T-helper 9 cell (primary cell): Measurements from ENCODE around the gene CBARP.

Experiments
- DNase-seq: peaks from one replicate; pipeline ENCODE4 v3.0.0-alpha.2; 2020
- total RNA-seq, 2 donors: gene quantifications; one replicate each; lab custom pipeline; 2026; lab: John Stamatoyannopoulos, UW

The CBARP gene, protein sequence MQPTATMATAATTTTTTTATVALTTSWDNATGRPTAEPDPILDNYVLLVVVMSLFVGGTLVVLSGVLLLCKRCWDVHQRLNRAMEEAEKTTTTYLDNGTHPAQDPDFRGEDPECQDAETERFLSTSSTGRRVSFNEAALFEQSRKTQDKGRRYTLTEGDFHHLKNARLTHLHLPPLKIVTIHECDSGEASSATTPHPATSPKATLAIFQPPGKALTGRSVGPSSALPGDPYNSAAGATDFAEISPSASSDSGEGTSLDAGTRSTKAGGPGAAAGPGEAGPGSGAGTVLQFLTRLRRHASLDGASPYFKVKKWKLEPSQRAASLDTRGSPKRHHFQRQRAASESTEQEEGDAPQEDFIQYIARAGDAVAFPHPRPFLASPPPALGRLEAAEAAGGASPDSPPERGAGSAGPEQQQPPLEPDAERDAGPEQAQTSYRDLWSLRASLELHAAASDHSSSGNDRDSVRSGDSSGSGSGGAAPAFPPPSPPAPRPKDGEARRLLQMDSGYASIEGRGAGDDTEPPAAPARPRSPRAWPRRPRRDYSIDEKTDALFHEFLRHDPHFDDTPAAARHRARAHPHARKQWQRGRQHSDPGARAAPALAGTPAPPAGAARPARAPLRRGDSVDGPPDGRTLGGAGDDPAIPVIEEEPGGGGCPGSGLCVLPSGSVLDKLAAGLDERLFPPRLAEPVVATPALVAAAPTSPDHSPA
- 0 reads per million in 2 donors for total RNA-seq

DNA sequence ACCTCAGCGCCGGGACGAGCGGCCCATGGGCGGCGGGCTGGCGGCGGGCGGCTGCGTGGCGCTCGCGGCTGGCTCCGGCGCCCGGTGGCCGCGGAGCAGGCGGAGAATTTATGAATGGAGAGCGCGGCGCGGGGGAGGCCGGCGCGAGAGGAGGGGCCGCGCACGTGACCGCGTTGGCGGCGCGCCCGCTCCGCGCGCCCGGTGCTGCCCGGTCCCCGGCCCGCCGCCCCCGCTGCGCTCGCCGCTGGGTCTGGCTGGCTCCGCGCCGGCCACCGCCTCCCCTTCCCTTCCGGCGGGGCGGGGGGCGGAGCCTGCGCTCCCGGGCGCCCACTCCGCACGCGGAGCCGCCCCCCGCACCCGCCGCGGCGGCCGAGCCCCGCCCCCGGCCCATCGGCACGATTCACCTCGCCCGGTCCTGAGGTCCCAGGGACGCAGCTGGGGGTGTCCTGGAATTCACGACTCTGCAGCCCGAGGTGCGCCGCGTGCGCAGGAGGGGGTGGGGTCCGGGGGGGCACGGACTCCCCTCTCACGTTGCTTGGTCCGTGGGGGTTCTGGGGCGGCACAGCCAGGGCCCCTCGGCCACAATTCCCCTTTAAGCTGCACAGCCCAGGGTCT, at the start of gene CBARP:
Gene CBARP (minus strand): TSS at position 252 of the 615 bp plus-strand sequence. CDS start 1,905 bp downstream, outside the sequence.
- no peak for DNase-seq

DNA sequence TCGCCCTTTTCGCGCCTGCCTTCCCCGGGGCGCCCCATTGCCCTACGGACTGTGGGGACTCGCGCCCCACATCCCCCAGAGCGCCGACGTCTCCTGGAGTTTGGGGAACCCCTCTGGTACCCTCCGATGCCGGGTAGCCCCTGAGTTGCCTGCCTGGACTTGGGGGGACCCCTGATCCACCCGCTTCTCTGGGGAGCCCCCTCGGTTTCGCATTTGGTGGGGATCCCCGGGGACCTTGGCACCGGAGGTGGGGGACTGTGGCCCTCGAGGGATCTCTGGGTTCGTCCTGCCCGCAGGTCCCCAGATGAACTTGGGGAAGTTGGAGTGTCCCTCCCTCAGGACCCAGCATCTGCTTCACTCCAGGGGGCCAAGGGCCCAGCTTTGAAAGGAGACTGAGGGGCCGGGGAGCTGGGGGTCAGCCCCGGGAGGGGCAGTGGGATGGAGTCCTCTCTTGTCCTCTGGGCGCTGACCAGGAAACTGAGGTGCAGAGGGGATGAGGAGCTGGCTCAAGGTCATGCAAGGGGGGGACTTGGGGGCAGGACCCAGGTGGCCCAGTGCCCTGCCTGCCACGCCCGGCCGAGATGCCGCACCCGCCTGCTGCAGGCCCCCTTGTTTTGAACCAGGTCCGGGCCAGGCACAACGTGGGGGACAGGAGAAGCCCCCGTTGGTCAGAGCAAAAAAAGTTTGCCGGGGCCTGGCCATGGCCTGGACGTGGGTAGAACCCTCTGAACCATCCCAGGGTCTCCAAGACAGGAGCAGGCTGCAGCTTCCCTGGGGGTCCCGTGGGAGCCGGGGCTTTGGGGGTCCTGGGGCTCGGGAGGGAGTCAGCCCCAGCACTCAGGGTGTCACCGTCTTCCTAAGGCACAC, 48.9 kb upstream of the CBARP start:
- DNase-seq = no peak

DNA sequence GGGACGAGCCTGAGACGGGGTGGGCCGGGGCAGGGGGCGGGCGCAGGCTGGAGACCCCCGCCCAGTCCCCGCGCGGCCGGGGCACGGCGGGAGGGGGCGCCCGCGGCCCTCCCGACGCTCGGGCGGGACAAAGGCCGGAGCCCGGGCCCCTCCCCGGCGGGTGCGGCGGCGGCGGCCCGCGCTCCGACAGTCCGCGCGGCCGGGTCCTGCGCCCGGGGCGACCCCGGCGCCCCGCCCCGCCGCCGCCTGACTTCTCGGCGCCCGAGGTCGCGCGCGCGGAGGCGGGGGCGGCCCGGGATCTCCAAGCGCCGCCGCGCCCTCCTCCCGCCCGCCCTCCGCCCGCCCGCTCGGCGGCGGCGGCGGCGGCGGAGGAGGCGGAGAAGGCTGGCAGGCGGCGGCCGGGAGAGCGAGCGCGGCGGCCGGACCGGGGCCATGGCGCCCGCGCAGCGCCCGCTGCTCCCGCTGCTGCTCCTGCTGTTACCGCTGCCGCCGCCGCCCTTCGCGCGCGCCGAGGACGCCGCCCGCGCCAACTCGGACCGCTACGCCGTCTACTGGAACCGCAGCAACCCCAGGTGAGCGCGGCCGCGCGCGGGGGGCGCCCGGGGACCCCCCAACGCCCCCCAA, 48.0 kb upstream of the CBARP start, which contains the start of gene EFNA2:
Gene EFNA2 (plus strand): TSS at position 137 of the 624 bp plus-strand sequence. CDS start 296 bp downstream, at position 433.
- no peak for DNase-seq

DNA sequence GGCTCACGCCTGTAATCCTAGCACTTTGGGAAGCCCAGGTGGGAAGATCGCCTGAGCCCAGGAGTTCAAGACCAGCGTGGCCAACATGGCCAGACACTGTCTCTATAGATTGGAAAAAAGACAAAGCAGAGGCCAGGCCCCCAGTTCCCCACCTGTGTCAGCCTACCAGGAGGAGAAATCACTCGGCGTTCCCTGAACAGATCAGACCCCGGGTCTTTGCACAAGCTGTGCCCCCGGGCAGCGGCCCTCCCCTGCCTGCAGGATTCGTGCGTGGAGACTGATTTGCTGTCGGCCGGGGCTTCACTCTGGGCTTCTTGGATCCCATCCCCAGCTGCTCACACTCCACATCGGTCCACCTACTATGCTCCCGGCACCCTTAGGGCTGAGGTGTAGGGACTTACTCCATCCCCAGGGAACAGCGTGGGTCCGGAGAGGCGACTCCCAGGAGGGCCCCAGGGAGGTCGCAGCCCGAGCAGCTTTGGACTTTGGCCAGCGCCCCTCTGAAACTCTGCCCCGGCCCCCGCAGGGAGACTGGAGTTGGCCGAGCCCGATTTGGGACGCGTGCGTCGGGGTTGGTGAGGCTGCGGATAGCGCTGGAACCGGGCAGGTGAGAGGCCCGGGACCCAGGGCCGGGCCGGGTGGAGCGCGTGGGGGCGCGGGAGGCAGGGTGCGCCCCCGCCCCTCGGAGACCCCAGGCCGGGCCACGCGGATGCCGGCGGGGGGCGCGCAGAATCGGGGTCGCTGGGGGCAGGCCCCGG, 47.4 kb upstream of the CBARP start:
- DNase-seq = no peak

DNA sequence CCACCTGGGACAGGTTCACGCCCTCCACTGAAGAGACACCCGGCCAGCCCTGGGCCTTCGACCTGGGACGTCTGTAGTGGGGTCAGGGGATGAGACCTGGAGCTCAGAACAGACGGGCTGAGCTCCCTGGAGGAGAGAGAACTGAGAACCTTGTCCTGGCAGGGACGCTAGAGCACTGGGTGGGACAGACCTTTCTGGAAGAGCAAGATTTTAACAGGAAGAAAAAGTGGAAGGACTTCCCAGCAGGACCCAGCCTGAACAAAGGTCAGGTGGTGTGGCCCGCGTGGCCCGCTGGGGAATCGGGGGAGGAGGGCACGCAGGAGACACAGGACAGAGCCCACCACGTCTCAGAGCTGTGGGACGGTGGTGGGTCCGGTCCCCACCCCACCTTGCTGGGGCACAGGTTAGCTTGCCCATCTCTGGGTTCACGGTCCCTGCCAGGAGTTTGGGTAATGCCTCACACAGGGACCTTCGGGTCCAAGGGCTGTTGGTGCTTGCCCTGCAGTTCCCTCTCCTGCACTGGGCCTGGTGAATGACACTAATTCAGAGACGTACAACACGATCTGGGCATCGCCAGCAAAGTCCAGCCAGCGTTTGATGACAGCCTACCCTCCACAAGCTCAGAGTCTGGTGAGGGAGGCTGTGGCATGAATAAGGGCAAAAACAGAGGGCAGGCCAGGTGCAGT, 46.6 kb upstream of the CBARP start:
- no peak for DNase-seq

DNA sequence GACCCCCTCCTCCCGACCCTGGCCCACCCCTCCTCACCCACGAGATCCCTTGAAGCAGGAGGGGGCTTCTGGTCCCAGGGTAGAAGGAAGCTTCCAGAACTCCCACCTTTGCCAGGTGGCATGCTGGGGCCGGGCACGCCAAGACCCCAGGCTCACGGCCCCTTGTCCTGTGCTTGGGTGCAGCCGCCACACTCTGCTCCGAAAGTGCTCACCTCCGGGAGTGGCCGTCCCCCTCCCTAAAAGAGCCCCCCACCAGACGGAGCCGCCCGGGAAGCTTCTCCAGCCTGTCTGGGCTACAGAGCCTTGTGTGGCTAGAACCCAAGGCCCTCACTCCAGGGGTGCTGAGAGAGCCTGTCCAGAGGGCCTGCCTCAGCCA, 46.1 kb upstream of the CBARP start:
- DNase-seq = no peak

DNA sequence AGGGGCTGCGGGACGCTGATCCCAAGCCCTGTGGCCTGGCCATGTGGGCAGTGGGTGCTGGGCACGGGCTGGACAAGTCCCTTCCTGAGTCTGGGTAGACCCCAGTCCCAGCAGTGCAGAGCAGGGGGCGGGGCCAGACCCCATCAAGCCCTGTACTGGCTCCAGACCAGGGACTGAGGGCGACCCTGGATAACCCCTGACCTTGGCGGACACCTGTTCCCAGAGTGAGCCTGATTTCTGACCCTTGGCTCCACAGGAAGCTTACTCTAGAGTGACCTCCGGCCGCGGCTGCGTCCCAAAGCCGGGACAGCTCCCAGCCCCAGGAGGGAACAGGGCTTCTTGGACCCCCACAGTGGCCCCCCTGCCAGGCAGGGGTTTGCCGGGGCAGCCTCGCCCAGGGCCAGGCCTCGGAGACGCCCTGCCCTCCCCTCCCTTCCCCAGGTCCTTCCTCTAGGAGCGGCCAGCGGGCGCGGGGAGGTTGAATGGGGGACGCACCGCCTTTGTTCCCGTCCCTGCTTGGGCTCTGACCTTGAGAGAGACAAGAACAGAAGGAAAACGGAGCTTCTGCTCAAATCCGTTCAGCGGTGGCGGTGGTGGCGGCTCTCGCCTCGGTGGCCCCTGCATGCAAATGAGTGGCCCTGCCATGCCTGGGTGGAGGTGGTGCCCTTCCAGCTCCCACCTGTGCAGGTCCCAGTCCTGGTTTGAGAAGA, 45.6 kb upstream of the CBARP start:
- DNase-seq = no peak

DNA sequence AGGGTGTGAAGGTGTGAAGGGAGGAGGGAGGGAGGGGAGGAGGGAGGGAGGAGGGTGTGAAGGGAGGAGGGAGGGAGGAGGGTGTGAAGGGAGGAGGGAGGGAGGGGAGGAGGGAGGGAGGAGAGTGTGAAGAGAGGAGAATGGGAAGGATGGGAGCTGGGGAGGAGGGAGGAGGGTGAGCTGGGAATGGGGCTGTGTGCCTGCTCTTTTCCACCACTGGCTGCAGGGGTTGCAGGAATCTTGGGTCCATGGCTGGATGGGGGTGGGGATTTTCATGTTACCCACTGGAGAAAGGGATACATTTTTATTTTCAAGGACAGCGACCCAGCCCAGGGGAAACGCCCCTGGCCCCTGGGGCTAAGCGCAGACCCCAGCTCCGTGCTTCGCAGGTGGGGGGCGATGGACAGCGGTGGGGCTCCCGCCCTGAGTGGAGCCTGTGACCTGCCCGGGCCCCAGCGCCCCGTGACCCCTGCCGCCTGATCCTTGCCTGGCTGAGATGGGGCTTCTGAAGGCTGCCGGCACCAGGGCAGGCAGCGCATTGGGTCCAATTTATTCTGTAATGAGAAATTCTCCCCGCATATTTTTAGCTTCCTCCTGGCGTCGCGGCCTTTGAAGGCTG, 44.9 kb upstream of the CBARP start:
- no peak for DNase-seq

DNA sequence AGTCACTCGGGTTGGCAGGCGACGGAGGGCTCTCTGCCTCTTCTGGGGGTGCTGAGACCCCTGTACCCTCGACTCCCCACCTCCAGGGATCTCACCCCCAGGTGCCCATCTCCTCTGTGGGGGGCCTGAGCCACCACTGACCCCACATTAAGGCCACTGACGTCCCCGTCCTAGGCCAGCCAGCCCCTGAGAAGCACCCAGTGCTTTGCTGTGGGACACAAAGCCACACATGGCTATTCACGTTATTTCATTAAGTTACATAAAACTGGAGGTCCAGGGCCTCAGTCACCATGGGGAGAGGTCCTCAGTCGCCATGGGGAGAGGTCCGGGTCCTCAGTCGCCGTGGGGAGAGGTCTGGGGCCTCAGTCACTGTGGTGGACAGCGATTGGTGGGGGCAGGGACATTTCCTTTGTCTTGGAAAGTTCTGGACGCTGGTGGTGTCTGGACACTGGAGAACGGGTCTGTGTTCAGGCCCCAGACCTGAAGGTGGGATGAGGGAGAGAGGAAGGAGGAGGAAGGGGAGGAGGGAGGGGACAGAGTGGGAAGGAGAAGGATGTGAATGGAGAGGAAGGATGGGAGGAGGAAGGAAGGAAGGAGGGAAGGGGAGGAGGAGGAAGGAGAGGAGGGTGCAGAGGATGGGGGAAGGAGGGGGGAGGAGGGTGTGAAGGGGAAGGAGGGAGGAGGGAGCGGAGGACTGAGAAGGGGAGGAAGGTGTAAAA, 43.9 kb upstream of the CBARP start:
- DNase-seq = no peak

DNA sequence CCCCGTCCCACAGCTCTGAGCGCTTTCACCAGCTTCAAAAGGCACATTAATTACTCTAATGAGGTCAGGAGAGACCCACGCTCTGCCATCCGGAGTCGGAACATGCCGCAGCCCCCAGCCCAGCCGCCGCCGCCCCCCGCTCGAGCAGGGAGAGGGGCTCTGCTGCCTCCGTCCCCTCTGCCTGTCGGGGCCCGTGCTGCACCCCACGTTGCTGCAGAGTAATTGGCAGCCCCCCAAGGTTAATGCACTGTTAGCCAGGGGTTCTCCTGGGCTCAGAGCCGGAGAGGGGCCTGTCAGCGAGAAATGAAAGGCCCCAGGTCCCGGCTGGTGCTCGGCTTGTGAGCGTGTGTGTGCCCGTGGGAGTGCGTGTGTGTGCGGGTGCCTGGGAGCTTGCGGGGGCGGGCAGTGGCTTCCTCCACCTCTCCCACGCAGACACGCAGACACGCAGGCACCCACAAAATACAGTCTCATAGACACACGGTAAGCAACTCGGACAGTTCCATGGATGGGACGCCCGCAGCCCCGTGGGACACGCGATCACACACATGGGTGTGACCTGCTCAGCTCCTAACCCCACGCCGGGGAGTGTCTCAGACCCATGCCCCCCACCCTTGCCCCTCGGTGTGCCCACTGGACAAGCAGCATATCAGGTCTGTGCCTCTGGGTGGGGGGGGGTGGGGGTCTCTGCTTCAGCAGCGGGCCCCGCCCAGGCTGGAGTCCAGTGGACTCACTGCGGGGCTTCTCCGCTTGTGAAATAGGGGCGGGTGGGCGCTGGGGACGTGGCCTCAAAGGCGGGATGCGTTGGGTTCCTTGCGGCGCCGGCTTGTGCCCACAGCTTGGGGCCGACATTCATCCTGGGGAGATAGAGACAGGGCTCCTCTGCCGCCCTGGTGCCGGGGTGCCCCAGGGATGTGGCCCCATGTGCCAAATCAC, 43.1 kb upstream of the CBARP start:
- no peak for DNase-seq

DNA sequence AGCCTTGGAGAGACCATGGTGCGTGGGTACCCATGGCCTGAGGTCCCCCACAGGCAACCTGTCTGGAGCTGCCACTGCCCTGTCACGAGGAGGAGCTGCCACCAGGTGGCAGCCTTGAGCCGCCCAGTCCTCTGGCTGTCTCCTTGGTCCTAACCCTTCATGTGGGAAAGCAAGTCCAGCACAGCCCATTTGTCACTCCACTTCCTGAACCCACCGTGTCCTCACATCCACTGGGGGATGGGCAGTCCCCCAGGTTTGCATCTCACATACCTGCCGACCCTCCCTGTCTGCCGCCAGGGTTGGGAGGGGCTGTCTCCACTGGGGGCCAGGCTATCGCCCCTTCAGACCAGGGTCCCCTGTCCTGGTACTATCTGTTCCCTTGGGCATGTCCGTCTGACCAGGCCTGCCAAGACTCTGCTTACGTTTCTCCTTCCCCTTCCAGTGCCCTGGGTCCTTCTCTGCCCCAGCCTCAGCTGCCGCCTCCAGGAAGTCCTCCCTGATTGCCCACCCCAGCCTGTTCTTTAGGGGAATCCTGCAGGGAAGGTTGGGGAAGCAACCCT, 42.1 kb upstream of the CBARP start:
- peak; percentile 74 for DNase-seq

DNA sequence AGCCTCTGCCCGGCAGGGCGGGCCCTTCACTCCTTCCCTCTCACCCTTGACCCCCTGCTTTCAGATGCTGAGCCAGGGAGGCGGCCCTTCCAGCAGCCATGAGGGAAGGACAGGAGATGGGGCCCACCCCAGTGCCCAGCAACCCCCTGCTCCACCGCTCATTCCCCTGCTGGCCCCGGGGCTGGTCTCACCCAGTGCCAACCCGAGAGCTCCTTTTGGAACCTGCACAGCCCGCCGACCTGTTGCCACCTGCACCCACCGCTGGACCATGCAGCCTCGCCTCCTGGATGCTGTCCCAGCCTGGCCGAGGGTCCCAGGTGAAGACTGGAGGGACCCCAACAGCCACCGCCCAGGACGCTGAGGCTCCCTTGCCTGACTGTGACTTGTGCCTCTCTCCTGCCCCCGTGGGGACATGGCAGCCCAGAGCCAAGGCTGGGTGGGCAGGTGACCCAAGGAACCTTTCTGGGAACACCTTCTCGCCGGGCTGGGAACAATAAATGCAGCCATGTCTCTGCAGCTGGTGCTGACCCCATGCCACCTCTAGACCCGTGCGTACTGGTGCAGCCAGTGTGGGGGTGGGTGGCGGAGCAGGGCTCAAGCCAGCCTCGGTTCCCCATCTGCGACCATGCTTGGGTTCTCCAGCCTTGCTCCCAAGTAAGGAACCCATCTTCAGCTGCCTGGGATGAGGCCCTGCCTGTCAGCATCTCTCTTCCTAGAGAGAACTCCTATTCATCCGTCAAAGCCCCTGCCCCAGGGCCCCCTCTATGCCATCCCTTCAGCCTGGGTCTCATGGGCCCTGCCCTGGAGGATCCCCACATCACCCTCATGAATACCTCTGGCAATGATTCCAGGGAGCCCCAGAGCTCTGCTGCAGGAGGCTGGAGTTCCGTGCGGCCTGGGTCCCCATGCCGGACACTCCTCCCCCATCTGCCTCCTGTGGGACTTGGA, 41.2 kb upstream of the CBARP start:
- DNase-seq = no peak

DNA sequence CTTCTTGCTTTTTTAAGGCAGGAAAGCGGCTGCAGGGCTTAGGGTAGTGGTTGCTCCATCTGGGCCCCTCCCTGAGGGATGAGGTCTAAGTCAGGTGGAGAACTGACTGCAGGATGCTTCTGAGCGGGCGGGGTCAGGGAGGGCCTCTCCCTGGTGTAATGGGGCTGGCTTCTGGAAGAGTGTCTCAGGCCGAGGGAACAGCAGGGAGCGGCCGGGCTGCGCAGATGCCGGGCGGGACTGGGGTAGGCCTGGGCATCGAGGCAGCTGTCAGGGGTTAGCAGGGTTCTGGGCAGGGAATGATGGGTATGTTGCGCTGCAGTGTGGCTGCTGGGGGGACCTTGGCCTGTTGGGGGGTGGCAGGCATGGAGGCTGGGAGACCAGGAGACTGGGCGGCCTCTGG, 40.3 kb upstream of the CBARP start:
- no peak for DNase-seq

DNA sequence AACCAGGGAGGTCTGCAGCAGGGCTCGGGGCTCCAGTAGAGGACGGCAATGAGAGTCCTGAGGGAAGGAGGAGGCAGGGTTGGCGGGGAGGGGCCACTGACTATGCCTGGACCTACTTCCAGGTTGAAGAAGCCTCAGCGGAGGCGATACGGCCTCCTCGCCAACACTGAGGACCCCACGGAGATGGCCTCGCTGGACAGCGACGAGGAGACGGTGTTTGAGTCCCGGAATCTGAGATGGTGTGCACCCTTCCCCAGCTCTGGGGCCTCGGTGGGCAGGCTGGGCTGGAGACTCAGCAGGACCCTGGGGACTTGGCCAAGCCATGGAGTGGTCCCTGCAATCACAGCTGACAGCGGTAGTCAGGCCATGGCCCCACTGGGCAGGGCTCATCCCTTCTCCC, 39.3 kb upstream of the CBARP start:
- DNase-seq = no peak

DNA sequence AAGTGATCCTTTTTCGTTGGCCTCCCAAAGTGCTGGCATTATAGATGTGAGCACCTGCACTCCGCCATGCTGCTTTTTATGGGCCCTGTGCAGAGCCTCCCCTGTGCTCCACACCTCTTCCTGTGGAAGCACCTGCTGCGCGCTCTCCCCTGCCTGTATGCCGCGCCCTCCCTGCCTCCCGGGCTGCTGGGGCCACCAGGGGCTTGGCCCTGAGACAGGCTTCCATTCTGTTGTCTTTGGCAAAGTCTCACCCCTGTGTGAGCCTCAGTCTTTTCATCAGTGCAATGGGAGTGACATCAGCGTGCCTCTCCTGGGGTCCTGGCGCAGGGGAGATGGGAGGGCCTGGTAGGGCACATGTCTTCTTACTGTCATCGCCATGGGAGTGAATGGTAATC, 38.8 kb upstream of the CBARP start:
- no peak for DNase-seq

DNA sequence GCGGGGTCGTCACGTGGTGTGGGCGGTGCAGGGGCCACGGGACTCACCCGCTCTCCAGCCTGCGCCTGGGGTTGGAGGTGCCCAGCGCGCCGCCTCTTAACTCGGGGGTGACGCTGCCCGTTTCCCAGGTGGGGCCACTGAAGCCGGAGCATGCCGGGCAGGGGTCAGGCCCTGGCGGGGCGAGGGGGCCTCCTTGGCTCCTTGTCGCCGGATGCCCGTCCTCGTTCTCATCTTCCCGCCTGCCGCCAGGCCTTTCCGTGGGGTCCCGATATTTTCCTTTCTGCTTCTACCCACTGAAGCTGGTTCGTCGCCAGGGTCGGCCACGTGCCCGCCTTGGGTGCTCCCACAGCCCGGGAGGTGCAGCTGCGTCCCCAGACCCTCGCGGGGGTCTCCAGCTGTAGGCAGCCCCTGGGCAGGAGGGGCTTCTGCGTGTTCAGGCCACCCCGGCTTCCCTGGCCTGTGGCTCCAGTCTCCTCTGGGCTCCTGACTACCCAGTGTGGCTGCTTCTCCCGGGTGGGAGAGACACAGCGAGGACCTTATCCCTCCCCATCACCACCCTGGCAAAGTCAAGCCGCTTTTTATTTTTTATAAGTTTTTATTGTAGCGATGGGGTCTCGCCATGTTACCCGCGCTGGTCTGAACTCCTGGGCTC, 38.3 kb upstream of the CBARP start:
- DNase-seq = no peak
